ENCODE data around the gene DOK4.

DOK4 gene

GRCh38 chr16:57485916-57486857 is at the start of gene DOK4:
DOK4 (minus strand) TSS chr16:57486493; CDS start chr16:57479507, 6,986 bp downstream.
- DNase-seq = peak; percentile 60

- DNase-seq = peak; percentile 18
Observed at GRCh38 chr16:57535680-57536305, 49.5 kb upstream of the DOK4 start.

DNA sequence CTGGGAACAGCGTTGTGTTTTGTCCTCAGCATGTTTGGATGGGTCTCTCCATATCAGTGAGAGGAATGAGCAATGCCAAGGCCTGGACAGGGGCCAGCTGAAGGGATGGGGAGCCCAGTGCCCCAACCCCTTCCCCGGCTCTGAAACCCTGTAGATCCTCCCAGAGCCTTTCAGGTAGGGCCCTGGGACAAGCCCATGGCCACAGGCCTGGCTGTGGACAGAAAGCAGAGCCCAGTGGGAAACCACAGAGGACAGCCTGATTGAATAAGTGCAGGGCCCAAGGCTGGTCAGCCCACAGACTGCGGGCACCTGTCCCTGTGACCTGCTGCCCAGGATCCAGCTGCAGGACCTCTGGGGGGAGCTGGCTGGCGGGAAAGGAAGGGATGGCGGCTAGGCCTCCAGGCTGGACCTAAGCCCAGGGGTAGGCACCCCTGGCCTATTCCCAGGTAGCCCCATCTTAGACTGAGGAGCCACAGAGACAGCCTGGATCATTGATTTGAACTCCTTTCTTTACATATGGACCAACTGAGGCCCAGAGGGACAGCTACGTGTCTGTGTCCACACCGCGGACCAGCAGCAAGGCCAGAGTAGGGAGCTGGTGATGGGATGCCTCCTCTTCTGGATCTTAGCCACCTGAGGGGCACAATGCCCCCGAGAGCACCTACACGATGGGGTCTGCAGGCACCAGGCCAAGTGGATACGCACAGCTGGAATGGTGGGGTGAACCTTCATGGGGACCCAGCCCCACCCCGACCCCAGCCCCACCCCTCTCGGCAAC is 48.8 kb upstream of the DOK4 start:
- DNase-seq = no peak

DNA sequence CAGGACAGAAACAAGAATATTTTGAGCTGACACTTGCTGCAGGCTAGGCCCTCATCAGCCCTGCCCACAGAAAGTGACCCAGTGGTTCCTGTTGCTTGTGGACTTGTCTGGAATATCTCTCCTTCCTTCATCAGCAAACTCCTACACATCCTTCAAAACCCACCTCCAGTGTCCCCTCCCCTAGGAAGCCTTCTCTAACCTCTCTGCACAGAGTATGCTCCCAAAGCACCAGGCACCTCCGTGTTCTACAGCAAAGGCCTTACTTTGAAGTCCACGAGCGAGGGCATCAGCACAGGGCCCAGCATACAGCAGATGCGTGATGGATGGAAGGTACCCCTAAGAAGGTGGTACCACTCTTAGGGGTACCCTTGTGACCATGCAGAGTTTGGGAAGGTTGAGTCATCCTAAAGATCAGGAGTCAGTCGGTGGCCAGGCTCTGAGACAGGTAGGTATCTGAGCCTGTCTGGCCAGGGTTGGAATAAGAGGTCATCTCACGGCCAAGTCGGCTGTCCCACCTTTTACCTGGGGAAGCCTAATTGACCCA is 48.1 kb upstream of the DOK4 start:
- no peak for DNase-seq

GRCh38 chr16:57533431-57534336 is 47.4 kb upstream of the DOK4 start:
- no peak for DNase-seq

DNA sequence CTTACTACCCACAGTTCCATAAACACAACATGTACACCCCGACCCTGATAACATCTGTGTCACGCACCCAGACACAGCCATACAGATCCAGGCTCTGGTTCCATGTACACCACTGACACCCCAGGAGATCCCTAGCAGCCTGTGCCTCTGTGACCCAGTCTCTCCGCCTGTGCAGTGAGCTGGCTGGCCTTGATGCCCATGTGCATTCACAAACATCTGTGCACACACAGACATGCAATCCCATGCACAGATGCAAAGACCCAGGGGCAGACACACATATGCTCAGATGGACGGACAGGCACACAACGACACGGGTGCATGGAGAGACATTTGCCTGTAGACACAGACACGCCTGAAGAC is 46.0 kb upstream of the DOK4 start:
- no peak for DNase-seq

DNA sequence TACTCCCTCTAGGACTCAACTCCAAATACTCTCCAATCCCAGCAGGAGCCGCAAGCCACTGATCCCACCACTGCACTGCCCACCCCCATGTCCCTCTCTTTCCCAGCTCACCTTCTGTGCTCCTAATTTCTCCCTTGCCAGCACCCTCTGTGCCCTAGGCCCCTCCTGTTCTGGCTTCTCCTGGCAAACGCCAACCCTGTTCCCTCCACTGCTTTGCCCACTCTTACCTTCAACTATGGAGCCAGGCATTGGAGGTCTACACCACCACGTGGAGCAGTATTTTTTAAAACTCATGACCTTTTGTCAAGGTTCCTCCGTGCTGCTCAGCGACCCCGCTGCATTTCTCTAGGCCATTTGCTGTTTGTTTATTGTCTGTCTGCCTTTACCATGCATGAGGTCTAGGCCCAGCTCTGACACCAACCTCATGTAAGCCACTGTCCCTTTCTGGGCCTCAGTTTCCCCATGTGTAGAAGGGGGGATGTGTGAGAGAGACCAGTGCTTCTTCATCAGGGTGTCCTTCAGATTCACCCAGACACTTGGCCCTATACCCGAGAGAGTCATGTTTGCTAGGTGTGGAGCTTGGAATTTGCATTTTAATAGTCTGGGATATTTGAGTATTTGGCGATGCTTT is 45.5 kb upstream of the DOK4 start:
- no peak for DNase-seq

DNA sequence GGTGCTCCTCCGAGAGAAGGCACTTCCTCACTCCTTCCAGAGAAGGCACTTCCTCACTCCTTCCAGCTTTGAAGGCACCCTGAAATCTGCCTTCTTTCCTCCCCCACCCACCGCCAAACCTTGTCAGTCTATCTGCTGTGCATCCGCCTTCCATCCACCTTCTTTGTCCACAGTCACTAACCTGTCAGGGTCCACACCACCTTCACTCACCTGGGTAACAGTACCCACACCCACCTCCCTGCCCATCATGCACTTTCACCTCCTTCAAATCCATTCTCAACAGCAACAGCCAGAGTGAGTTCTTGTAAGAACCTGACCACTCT is 44.9 kb upstream of the DOK4 start:
- no peak for DNase-seq

GRCh38 chr16:57530522-57531252 is 44.4 kb upstream of the DOK4 start:
- DNase-seq = no peak

- no peak for DNase-seq
Observed at GRCh38 chr16:57530104-57530521, 43.8 kb upstream of the DOK4 start.

DNA sequence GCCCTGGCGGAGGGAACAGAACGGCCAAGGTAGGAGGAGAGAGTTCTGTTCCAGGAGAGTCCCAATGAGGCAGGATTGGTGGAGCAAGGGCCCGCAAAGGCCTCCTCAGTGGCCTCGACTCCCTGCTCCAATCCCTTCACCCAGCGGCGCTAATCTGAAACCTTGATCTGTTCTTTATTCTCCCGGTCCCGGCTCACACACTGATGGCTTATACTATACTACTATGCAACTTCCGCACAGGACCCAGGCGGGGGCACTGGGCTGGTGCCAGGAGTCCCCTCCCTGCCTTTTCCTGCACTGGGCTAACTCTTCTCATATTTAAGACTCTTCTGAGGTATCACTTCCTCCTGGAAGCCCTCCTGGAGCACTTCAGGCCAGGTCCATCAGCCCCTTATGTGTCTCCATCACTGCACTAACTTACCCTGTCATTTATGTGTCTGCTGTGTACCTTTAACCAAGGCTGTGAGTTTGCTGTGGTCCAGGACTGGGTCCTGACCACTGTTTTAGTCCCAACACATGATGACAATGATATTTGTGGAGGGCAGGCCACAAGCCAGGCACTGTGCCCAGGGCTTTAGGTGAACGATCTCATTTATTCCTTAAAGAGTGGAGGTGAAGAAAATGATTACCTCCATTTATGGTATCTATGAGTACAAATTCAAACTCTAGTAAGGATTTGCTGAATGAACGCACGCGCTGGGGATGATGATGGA is 43.3 kb upstream of the DOK4 start:
- DNase-seq = no peak

DNA sequence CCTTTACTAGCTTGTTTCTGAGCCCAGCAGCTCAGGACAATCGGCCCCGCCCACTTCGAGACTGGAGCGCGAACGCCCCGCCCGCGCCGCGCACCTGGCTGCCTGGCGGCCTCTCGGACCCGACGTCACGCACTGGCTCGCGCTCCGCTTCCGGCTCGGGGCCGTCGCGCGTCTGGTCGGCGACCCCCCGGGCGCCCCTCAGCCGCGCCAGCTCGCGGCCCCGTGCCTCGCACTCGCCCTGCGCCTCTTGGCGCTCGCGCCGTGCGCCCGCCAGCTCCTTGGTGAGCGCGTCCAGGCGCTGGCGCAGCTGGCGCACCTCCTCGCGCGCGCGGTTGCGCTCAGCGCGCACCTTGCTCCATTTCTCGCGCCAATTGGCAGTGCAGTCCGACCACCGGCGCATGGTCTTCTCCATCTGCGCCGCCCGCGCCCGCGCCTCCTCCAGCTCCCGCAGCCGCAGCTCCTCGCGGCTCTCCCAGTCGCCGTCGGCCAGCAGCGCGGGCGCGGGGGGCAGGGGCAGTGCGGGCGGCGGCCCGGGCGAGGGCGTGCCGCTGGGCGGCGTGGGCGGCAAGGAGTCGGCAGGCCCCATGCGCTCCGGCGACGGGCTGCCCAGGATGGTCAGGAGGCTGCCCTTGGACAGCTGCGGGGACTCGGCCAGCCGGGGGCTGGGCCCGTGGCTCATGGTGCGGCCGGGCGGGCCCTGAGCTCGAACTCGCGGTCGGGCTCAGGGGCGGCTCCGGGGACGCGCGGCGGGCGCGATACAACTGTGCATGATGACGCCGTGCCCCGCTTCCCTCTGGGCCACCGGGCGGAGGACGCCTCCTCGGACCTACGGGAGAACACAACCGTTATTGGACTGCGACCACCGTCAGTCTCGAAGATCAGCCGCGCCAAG is 42.5 kb upstream of the DOK4 start:
- no peak for DNase-seq

DNA sequence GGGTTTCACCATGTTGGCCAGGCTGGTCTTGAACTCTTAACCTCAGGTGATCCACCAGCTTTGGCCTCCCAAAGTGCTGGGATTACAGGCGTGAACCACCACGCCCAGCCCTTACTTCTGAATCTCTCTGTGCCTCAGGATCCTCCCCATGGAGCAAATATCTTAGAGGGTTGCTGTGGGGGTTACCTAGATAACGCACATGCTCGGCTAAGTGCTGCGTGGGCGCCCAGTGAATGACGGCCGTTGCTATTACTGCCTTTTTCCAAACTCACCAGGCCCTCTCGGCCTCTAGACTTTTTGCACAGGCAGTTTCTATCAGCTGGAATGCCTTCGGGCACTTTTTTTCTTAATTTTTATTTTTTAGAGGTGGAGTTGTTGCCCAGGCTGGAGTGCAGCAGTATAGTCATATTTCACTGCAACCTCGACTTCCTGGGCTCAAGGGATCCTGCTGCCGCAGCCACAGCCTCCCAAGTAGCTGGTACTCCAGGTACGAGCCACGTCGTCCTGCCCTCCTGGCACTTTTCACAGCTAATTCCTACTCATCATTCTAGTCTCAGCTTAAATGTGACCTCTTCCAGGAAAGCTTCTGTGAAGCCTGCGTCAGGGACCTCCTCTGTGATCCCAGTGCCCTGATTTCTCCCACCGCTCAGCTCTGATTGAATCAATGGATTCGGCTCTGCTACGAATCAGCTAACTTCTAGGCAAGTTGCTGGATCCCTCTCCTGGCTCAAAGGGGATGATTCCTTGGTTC is 41.5 kb upstream of the DOK4 start:
- no peak for DNase-seq

- no peak for DNase-seq
Observed at GRCh38 chr16:57527027-57527426, 40.7 kb upstream of the DOK4 start.

- no peak for DNase-seq
Observed at GRCh38 chr16:57526498-57526897, 40.2 kb upstream of the DOK4 start.

DNA sequence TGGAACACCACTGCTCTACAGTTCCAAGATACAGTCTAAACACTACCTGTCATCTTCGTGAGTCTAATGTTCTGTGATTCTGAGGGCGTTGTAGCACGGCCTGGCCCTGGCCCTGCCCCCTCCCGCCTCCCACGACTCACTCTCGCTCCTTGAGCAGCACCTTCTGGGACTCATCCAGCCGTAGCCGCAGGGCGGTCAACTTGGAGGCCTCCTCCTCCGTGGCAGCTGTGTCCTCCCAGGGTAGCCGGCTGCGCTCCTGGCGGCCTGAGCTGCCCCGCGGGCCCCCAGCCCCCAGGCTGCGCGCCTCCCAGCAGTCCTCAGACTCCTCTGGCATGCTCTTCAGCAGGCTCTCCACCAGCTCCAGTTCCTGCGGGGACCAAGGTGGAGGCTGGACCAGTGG is 39.5 kb upstream of the DOK4 start:
- no peak for DNase-seq

DNA sequence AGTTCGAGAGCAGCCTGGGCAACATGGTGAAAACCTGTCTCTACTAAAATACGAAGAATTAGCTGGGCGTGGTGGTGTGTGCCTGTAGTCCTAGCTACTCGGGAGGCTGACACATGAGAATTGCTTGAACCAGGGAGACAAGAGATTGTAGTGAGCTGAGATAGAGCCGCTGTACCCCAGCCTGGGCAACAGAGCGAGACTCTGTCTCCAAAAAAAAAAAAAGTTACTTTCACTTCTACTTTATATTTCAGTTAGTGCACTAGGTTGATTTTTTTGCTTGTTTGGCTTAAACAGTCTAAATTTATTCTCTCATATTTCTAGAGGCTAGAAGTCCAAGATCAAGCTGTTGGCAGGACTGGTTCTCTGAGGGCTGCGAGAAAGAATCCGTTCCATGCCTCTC is 36.7 kb upstream of the DOK4 start:
- no peak for DNase-seq

DNA sequence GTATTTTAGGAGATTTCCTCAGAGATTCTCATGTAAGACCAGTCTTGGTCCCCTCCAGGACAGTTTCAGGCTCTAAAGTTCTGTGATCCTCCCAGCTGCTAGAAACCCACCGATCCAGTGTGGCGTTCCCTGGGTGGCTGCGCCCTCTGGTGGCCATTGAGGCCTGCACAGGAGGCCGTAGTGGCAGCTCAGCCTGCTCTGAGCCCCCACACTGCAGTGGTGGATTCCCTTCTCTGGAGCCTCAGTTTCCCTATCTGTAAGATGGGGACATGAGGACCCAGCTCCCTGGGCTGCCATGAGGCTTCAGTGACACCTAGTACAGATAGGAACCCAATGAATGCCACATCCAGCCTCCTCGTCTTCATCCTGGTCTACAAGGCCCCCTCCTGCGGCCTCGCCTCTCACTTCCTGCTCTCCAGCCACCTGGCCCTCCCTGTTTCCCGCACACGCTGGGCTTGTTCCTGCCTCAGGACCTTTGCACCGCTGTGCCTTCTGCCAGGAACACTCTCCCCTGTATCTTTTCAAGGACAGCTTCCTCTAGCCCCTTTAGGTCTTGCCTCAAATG is 33.6 kb upstream of the DOK4 start:
- peak; percentile 45 for DNase-seq

Measured in NCI-H2107 (cell line).